Measurements from ENCODE around the gene KIF23.

- no peak for TF ChIP-seq CTCF (optimal IDR thresholded peaks at IDR 0.05 in 1 of 3, IDR thresholded peaks at IDR 0.05 in 1 of 3, conservative IDR thresholded peaks at IDR 0.05 in 1 of 3; ENCODE audit: extremely low read depth in 1 of 3, insufficient read depth in 2 of 3, low read length in 3 of 3)
- no peak for TF ChIP-seq EZH2 (IDR thresholded peaks at IDR 0.05; ENCODE audit: low read length)
These were observed 5.3 kb upstream of the KIF23 start for GRCh38 chr15:69408841-69409240.
